Measurements from ENCODE around the gene TMIGD3. TPM values are rescaled to one million over a fixed set of nuclear protein-coding genes. Genes with fewer than 3 reads are reported as not detected.

Gene TMIGD3
- polyA plus RNA-seq, 1 donor from 2014 or later = not detected

GRCh38 chr1:111454859-111455641 lies 48.4 kb downstream of the TMIGD3 start:
- Mint-ChIP-seq H3K4me3 (peak overlapping the region in 2 of 4 donors; percentile 43 to 44), H3K9me3 (no peaks in the 10 kb centered on the region), H3K27ac (peak overlapping the region; percentile 9 to 90 (median 45)), H3K27me3 (no peaks in the 10 kb centered on the region), H3K4me1 (peaks cover 19 to 33% (median 32%) of the 10 kb centered on the region in 3 donors), H3K36me3 (peaks cover 11% of the 10 kb centered on the region)

DNA sequence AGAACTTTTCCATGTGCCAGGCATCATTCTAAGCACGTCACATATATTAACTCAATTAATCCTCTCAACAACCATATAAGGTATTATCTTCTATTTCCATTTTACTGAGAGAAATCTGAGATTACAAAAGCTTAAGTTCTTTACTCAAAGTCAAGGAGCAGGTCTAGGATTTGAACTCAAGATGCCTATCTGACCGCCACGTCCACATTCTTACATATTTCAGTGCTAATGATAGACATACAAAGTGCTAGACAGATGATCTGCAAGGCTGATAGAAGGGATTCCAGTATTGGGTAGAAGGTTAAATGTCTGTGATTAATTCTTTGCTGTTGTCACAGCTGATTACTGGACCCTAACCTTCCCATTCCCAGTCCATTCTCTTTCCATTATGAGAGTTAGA lies 49.7 kb downstream of the TMIGD3 start:
- Mint-ChIP-seq H3K36me3 (peaks cover 14% of the 10 kb centered on the region), H3K4me3 (no peak overlapping the region), H3K4me1 (peaks cover 26 to 41% (median 39%) of the 10 kb centered on the region in 3 donors), H3K9me3 (no peaks in the 10 kb centered on the region), H3K27ac (no peak overlapping the region), H3K27me3 (no peaks in the 10 kb centered on the region)

DNA sequence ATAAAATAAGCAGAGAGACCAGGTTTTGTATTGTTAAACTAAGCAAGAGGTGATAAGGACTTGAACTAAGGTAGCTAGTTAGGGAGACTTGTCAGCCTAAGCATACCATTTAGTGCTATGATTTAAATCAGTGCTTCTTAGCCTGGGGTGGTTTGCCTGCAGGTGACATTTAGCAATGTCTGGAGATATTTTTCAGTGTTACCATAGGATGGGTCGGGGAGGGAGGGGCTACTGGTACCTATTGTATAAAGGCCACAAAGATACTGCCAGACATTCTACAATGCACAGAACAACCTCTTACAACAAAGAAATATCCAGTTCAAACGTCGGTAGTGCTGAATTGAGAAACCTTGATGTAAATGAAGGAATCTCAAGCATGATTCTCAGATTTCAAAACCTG lies 50.9 kb downstream of the TMIGD3 start:
- H3K9me3 Mint-ChIP-seq = no peaks in the 10 kb centered on the region
- H3K4me1 Mint-ChIP-seq = peaks cover 33 to 49% (median 48%) of the 10 kb centered on the region in 3 donors
- H3K36me3 Mint-ChIP-seq = peaks cover 10% of the 10 kb centered on the region
- no peak overlapping the region for H3K4me3 Mint-ChIP-seq
- no peak overlapping the region for H3K27ac Mint-ChIP-seq
- H3K27me3 Mint-ChIP-seq = no peaks in the 10 kb centered on the region

DNA sequence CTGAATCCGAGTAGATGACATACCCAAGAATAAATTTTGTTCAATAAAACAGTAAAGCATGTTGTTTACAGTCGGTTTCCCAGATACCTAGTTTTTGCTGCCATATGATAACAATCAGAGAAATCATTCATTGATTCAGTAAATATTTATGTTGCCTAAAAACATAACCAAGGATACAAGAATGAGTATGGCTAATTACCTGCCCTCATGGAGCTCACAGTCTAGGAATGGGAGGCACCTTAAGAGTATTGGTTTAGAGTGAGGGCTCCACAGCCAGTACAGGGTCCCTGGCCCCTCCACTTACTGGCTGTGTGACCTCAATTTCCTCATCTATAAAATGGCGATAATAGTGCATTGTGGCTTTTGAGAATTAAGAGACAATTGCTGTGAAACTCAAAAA lies 53.2 kb downstream of the TMIGD3 start:
- Mint-ChIP-seq H3K4me1 (peaks cover 46 to 59% (median 57%) of the 10 kb centered on the region in 3 donors), H3K36me3 (peaks cover 10% of the 10 kb centered on the region), H3K27me3 (no peaks in the 10 kb centered on the region), H3K27ac (peak overlapping the region; percentile 93 to 99 (median 99)), H3K4me3 (peak overlapping the region; percentile 99 to 100 (median 100)), H3K9me3 (no peaks in the 10 kb centered on the region)

GRCh38 chr1:111449703-111450017 lies 53.8 kb downstream of the TMIGD3 start:
- Mint-ChIP-seq H3K4me3 (peak overlapping the region; percentile 99 to 100 (median 100)), H3K27me3 (no peaks in the 10 kb centered on the region), H3K4me1 (peaks cover 42 to 55% (median 52%) of the 10 kb centered on the region in 3 donors), H3K9me3 (no peaks in the 10 kb centered on the region), H3K27ac (peak overlapping the region; percentile 93 to 99 (median 99)), H3K36me3 (peaks cover 8% of the 10 kb centered on the region)

GRCh38 chr1:111448918-111449702 lies 54.3 kb downstream of the TMIGD3 start, which contains the start of the genes ATP5PB and WDR77:
TSS of gene ATP5PB (plus strand) at chr1:111449464. CDS start at chr1:111449542, 78 bp downstream.
TSS of gene WDR77 (minus strand) at chr1:111449256. CDS start at chr1:111449169, 87 bp downstream.
- Mint-ChIP-seq H3K4me3 (peak within 1 kb of the TSS; percentile 99 to 100 (median 100)), H3K9me3 (no peaks in the 10 kb centered on the region), H3K27ac (peak within 1 kb of the TSS; percentile 93 to 99 (median 99)), H3K4me1 (peaks cover 41 to 53% (median 52%) of the 10 kb centered on the region in 3 donors), H3K36me3 (peaks cover 8% of the 10 kb centered on the region), H3K27me3 (no peaks in the 10 kb centered on the region)

- H3K4me1 Mint-ChIP-seq = peaks cover 41 to 50% (median 50%) of the 10 kb centered on the region in 3 donors
- H3K27me3 Mint-ChIP-seq = no peaks in the 10 kb centered on the region
- H3K36me3 Mint-ChIP-seq = peaks cover 8% of the 10 kb centered on the region
- H3K4me3 Mint-ChIP-seq = peak overlapping the region; percentile 99 to 100 (median 100)
- peak overlapping the region; percentile 93 to 99 (median 99) for H3K27ac Mint-ChIP-seq
- H3K9me3 Mint-ChIP-seq = no peaks in the 10 kb centered on the region
These were observed 54.9 kb downstream of the TMIGD3 start for GRCh38 chr1:111448482-111448917.

DNA sequence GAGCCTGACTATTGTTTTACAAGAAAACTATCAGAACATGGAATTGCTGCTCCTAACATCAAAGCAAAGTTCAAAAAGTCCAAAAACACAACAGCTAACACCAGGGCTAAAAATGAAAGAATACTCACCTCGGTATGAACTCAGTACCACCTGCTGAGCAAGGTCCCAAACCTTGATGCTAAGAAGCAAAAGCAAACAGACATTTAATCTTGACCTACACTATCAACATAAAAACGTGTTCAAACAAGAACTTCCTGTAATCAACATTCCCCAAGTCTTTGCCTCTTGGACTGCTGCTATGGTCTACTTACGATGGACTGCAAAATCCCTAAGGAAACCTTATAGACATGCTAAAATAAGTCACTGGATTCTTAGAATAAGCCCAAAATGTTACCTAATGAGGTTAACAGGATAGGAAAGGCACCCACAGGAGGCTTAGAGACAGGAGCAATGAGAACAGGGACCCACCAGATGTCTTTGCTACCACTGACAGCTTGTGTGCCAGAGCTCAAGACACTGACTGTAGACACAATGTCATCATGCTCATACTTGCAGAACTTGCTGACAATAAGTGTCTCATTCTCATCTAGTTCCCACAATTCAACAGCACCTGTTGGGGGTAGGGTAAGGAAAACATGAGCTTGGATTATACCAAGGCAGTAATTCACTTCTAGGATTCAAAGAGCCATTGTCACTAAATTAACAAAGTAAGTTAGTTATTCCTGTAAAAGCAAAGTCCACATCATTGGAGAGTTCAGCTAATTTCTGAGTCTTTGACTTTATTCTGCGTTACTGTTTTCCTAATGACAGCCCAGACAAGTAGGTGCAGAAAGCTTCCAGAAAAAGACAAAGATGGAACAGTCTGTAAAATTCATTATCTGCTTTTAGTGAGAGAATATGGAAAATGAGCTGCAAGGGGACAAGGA lies 56.2 kb downstream of the TMIGD3 start:
- H3K4me3 Mint-ChIP-seq = peak overlapping the region; percentile 99 to 100 (median 100)
- peaks cover 41 to 47% (median 47%) of the 10 kb centered on the region in 3 donors for H3K4me1 Mint-ChIP-seq
- peaks cover 8% of the 10 kb centered on the region for H3K36me3 Mint-ChIP-seq
- no peaks in the 10 kb centered on the region for H3K27me3 Mint-ChIP-seq
- no peaks in the 10 kb centered on the region for H3K9me3 Mint-ChIP-seq
- peak overlapping the region; percentile 20 to 93 (median 24) for H3K27ac Mint-ChIP-seq

DNA sequence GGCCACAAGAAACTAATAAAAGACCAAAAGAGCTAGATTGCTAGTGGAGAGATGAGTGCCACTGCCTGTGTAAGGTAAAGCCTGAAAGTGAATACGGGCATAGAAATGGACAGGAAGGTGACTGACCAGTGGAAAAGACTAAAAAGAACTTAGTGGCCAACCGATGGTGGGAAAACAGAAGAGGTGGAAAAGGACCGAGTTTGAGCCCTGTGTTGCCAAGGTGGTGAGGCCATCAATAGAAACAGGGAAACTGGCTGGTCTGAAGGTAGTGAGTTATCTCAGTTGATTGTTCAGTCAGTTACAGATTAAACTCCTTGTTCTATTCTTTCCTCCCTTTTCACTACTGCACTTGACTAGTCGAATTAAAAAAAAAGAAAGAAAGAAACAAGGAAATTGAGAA lies 56.9 kb downstream of the TMIGD3 start:
- H3K36me3 Mint-ChIP-seq = peaks cover 8% of the 10 kb centered on the region
- H3K9me3 Mint-ChIP-seq = no peaks in the 10 kb centered on the region
- H3K4me3 Mint-ChIP-seq = peak overlapping the region in 2 of 4 donors; percentile 84 to 99
- H3K4me1 Mint-ChIP-seq = peaks cover 43 to 44% (median 44%) of the 10 kb centered on the region in 3 donors
- H3K27me3 Mint-ChIP-seq = no peaks in the 10 kb centered on the region
- H3K27ac Mint-ChIP-seq = peak overlapping the region; percentile 20 to 47 (median 39)

DNA sequence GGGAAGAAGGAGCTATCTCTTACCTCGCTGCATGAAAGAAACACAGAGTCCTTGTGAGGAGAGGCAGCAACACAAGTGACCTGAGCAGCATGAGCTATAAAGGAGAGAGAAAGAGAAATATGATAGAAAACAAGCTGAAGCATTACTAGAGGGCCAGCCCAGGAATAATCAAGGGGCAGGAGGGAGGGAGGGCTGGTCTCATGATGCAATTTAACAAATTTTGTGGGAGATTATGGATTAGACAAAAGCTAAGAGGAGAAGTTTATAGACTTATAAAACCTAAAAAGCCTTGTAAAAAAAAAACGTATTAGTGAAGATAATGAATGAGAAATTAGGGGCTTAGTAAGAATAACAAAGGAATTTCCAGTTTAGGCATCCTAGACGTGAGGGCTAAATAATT lies 59.4 kb downstream of the TMIGD3 start:
- Mint-ChIP-seq H3K27ac (peak overlapping the region in 1 of 3 donors; percentile 63), H3K4me1 (peaks cover 28 to 33% (median 32%) of the 10 kb centered on the region in 3 donors), H3K4me3 (peak overlapping the region in 1 of 4 donors; percentile 54), H3K9me3 (no peaks in the 10 kb centered on the region), H3K36me3 (no peaks in the 10 kb centered on the region), H3K27me3 (no peaks in the 10 kb centered on the region)

- H3K4me1 Mint-ChIP-seq = peaks cover 18 to 24% (median 21%) of the 10 kb centered on the region in 3 donors
- H3K27me3 Mint-ChIP-seq = no peaks in the 10 kb centered on the region
- H3K9me3 Mint-ChIP-seq = no peaks in the 10 kb centered on the region
- no peak overlapping the region for H3K4me3 Mint-ChIP-seq
- H3K27ac Mint-ChIP-seq = peak overlapping the region in 1 of 3 donors; percentile 50
- H3K36me3 Mint-ChIP-seq = no peaks in the 10 kb centered on the region
These were observed 61.0 kb downstream of the TMIGD3 start for GRCh38 chr1:111442457-111442856.

GRCh38 chr1:111441573-111442192 lies 61.8 kb downstream of the TMIGD3 start:
- Mint-ChIP-seq H3K27ac (peak overlapping the region; percentile 53 to 78 (median 66)), H3K27me3 (no peaks in the 10 kb centered on the region), H3K4me1 (peaks cover 13 to 18% (median 17%) of the 10 kb centered on the region in 3 donors), H3K9me3 (no peaks in the 10 kb centered on the region), H3K36me3 (no peaks in the 10 kb centered on the region), H3K4me3 (peak overlapping the region in 1 of 4 donors; percentile 63)

GRCh38 chr1:111439461-111440351 lies 63.7 kb downstream of the TMIGD3 start:
- Mint-ChIP-seq H3K36me3 (no peaks in the 10 kb centered on the region), H3K27ac (no peak overlapping the region), H3K27me3 (no peaks in the 10 kb centered on the region), H3K9me3 (no peaks in the 10 kb centered on the region), H3K4me1 (peaks cover 5 to 12% (median 12%) of the 10 kb centered on the region in 3 donors), H3K4me3 (no peak overlapping the region)
